Measurements from ENCODE around the gene CPN2.

Gene CPN2

GRCh38 chr3:194294895-194295214 is 56.3 kb downstream of the CPN2 start:
- no peak for DNase-seq (ENCODE audit: low read depth in 2 of 2)

GRCh38 chr3:194294199-194294894 is 56.8 kb downstream of the CPN2 start:
- DNase-seq (ENCODE audit: low read depth in 2 of 2): no peak

GRCh38 chr3:194293546-194294198 is 57.5 kb downstream of the CPN2 start:
- DNase-seq (ENCODE audit: low read depth in 2 of 2): no peak

- no peak for DNase-seq (ENCODE audit: low read depth in 2 of 2)
Measured at GRCh38 chr3:194292331-194292730, 58.8 kb downstream of the CPN2 start.

All from activated CD4-positive, alpha-beta T cell treated with anti-CD3 and anti-CD28 coated beads for 24 hours (primary cell).